HG03139 (cell line): ENCODE results near the gene WDFY1.

Experiments used
- ATAC-seq: cut with Tn5 transposase; IDR thresholded peaks from one replicate; pipeline ENCODE4 v1.9.1; 2021; ENCODE audit not compliant: unreplicated experiment

The WDFY1 gene

DNA sequence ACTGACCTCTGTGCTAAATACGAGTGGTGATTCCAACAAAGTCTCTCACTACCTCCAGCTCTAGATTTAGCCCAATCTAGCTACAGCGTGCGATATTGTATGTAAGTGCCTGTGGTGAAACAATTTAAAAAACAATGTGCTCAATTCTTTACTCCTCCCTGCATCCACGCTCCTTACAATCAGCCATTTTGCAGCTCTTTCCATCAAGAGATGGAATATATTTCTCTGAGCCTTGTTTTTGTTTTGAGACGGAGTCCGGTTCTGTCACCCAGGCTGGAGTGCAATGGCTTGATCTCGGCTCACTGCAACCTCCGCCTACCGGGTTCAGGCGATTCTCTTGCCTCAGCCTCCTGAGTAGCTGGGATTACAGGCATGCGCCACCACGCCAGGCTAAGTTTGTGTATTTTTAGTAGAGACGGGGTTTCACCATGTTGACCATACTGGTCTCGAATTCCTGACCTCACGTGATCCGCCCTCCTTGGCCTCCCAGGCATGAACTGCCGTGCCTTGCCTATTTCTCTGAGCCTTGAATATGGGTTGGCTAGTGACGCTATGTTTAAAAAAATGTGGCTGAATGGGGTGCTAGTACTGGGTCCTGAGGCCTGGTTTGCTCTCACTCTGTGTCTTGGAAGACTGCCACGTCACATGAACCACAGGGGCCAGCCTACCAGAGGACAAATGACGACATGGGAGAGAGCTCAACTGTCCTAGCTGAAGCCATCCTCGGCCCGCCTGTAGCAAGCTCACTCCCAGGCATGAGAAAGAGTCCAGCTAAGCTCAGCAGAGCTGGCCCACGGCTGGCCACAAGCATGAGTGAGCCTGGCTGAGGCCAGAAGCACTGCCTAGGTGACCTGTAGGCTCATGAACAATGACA is 14.8 kb downstream of the WDFY1 start:
- no peak for ATAC-seq

- no peak for ATAC-seq
These were observed 15.5 kb downstream of the WDFY1 start for GRCh38 chr2:223929571-223930102.

DNA sequence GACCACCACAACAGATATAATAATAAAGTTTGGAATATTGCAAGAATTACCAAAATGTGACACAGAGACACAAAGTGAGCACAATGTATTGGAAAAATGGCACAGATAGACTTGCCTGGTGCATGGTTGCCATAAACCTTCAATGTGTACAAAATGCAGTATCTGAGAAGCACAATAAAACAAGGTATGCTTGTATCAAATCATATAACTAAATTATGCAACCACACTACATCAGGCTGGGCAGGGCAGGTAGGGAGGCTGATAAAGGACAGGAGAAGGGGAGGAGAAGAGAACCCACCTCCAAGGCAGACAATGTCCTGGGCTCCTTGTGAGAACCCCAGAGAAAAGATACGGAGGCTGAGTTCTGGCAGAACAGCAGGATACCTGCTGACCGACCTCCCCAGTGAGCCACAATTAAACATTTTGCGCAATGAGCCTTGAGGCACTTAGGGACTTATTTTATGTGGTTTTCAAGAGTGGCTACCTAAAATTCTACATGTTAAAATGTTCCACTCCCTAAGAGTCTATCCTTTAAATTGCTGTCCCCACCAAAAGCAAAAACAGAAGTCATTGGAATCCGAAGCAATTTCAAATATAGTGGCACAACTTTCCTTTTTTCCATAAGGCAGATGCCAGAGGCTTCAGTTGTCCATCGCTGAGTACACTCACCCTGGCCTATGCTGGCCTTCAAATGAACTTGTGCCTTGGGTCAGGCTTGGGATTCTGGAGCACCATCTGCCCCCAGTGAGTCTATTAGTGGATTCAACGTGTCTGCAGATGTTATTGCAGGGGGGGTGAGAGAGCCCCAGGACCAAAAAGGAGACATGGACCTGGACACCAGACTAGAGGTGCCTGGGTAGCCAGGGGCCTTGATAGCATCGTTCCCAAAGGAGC is 16.8 kb downstream of the WDFY1 start:
- ATAC-seq = no peak

- no peak for ATAC-seq
These were observed 20.0 kb downstream of the WDFY1 start for GRCh38 chr2:223925106-223925505.

GRCh38 chr2:223923976-223924375 is 21.2 kb downstream of the WDFY1 start:
- ATAC-seq = no peak

DNA sequence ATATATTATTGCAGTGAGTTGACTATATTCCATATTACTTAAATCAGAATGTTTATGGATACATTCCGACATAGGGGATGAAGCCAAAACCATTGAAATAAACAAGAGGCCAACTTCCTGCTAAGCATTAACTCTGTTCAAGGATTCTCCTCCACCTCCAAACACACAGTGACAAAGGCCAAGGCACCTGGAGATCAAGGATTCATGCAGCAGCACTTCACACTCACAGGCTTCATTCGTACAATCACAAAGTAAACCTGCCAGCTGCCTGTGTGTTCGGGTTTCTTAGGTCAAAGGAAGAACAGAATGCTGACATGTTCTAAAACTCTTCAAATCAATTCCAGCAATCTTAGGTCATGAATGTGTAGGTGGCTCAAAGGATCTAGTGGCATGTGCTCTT is 22.8 kb downstream of the WDFY1 start:
- no peak for ATAC-seq

- ATAC-seq = no peak
These were observed 23.9 kb downstream of the WDFY1 start for GRCh38 chr2:223921204-223921603.

DNA sequence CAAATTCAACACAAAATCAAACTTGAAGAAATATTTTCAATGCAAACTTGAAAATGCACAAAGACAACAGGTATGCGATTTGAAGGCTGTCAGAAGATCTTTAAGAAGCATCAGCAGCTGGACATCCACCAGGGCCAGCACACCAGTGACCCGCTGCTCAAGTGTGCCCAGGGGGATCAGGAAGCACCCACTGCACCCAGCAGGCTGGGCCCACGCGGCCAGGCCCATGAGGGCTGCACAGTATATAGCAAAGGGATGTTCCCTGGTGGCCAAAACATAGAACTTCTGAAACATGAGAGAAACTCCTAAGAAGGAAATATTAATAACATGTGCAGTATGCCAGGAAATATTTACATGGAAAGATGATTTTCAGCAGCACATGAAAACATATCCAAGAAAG is 25.0 kb downstream of the WDFY1 start:
- no peak for ATAC-seq

GRCh38 chr2:223918671-223919134 is 26.4 kb downstream of the WDFY1 start:
- no peak for ATAC-seq

DNA sequence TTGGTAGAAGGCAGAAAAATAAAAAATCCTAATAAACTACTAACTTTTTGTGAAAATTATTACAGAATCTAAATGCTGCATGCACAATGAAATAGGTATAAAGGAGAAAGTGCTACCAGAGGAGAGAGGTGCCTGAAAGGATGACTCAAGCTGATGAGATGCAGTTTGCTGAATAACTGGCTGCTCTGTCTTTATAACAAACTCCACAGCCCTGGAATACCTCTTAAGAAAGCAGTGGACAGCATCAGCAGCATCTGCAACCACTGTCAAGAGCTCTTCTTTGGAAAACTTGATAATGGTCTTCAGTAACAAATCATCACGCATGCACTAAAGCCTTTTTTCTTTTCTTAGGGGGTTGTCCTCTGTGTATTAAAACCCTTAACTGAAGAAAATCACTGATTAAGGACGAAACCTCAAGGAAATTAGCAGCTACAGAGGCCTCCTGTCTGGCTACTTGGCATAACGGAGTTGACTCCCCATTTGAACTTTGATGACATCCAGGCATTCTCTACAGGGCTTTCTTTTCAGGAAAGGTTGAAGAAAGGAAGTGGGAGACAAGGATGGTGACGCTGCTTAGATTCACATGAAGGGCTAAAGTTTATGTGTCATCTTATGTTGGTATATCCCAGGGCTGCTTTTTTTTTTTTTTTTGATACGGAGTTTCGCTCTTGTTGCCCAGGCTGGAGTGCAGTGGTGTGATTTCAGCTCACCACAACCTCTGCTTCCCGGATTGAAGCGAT is 28.8 kb downstream of the WDFY1 start:
- ATAC-seq = no peak

DNA sequence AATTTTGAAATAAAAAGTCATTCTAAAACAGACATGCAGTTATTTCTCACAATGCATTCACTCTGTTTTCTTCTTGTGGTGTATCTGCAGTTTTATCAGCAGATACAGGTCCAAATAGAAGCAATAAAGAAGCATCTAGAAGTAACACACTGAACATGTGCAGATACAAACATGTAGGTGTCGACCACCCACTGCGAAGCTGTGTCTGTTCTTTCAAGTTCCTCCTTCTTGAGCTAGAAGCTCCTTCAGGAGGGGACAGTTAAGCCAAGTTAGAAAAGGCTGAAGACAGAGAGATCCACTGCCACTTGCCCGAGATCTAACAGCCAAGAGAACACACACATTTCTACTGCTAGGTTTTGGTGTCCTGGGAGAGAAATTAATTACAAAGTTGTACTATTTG is 30.1 kb downstream of the WDFY1 start:
- ATAC-seq = no peak

DNA sequence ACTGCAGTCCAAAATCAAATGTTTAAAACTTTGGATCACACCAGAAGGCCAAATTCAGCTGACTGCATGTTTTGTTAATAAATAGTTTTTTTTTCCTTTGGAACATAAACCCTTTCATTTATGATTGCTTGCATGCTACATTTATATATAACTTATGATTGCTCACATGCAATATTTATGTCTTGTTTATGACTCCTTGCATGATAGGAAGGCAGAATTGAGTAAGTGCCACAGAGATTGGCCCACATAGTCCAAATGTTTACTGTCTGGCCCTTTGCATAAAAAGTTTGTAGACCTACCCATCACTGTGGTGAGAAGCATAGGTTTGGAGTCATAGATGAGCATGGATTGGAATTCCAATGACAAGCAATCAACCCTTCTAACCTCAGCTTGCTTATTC is 30.8 kb downstream of the WDFY1 start:
- ATAC-seq = no peak

DNA sequence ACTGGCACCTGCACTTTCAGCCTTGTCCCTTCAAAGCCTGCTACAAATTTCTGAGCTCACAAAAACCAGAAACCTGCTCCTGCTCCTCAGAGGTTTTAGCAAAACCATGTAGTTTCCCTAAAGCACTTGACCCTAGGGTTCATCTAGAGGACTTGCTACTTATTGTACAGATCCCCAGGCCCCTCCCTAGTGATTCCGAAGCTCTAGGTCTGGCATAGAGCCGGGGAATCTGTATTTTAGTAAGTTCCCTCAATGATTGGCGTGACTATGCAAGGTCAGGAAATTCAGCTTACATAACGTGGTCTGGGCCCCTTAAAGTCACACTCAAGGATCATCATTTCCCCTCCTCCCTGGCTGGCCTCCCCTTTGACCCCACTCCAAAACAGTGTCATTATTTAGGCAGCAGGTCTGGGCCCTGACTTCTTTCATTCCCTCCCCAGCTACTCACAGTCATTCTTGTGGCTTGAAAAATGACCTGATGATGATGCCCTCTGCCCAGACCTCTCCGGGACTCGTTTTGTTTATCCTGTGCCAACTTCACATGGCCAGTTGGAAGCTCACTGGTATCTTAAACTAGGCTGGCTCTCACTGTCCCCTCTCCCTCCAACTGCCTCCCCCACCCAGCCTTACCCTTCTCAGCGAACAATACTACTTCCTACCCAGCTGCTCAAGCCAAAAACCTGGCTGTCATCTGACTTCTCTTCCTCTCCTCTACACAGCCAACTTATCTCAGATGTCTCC is 36.0 kb downstream of the WDFY1 start:
- no peak for ATAC-seq

DNA sequence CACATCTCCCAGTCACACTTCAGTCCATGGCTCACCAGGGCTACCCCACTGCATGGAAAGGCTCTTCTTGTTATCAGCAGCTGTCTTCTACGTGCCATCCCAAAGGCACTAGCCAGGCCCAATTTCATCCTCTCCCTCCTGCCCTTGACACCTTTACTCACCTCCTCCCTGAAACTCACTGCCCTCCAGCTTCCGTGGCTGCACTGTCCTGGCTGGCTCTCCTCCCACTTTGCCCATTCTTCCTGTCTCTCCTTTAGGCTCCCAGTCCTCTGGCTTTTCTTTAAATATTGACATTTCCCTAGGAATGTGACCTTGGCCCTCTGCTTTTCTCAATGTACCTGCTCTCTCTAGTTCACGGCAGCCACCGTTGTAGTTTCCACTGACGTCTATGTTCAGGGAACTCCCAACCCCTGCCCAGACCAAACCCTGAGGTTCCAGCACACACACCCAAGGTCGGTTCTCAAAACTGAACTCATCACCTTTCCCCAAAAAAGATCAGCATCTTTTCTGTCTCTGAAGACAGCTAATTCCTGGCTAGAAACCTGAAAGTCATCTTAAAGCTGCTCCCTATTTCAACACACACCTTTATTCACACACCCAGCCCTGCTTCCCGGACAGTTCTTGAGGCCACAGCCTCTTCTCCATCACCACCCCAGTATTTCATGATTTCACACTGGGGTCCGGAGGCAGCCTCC is 36.7 kb downstream of the WDFY1 start:
- no peak for ATAC-seq

GRCh38 chr2:223905996-223906395 is 39.1 kb downstream of the WDFY1 start:
- no peak for ATAC-seq

GRCh38 chr2:223901854-223902253 is 43.3 kb downstream of the WDFY1 start:
- no peak for ATAC-seq

- no peak for ATAC-seq
These were observed 43.8 kb downstream of the WDFY1 start for GRCh38 chr2:223901311-223901710.

DNA sequence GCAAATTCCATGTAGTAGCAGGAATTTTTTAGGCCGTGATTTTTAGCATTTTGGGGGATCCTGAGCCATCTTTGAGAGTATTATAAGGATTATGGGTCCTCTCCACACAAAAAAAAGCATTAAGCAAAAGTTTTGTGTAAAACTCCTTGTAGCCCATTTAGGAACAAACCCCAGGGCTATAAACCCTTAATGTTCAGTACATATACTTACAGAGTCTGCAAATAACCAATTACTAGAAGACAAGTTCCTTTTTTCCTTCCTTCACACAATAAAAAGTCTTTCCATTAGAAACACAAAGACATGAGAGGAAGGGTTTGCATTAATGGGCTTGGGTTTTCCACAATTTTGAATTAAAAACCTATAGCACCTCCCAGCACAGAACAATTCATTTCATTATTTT is 44.6 kb downstream of the WDFY1 start:
- ATAC-seq = no peak

DNA sequence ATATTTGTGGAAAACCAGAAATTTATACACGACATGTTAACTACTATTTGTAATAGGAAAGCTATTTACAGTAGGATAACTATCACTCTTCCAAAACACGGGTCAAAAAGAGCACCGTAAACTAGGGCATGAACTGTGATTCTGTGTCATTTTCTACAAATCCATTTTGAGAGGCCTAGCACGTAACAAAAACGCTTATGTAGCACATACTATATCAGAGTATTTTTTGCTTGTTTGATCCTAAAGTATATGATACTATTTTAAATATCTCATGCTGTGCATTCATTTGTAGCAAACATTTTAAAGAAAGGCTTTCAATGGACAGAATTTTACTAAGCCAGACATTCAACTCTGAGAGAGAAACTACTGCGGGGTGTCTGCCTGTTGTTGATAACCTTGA is 45.1 kb downstream of the WDFY1 start:
- no peak for ATAC-seq
